ENCODE measurements around the gene FARSA. TPM values are rescaled to one million over a fixed set of nuclear protein-coding genes. Genes with fewer than 3 reads are reported as not detected.
"Not testable (repeated sequence)": the region's sequence is repeated elsewhere in the genome, so short reads cannot be mapped to it uniquely, and the experiment has no call there.

Gene FARSA
- total RNA-seq, 1 donor from 2014 or later = 76.7 TPM

DNA sequence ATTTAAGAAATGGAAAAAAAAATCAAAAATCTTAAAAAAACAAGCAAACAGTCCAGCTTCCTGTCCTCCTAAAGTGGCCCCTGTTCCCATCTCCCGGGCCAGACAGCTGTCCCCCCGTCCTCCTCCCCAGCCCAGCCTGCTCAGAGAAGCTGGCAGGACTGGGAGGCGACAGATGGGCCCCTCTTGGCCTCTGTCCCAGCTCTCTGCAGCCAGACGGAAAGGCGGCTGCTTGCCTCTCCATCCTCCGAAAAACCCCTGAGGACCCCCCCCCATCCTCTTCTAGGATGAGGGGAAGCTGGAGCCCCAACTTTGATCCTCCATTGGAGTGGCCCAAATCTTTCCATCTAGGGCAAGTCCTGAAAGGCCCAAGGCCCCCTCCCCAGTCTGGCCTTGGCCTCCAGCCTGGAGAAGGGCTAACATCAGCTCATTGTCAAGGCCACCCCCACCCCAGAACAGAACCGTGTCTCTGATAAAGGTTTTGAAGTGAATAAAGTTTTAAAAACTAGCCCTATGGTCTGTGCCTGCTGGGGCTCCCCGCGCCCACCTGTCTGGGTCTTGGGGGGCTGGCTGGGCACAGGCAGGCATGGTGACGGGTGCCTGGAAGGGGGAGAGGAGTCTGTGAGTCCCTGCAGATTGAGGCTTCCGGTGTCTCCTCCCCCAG, 19.8 kb upstream of the FARSA start:
- peak overlapping the region; percentile 95 for H3K27ac ChIP-seq (ENCODE audit: low read depth, low read length)
- peak overlapping the region; percentile 71 for H3K4me2 ChIP-seq (ENCODE audit: low read length)
- H3K4me1 Mint-ChIP-seq (ENCODE audit: low read depth, unreplicated experiment) = peaks cover 16% of the 10 kb centered on the region
- H3K36me3 Mint-ChIP-seq (ENCODE audit: low read depth, unreplicated experiment) = peaks cover 8% of the 10 kb centered on the region
- no peak for TF ChIP-seq EZH2 (IDR thresholded peaks at IDR 0.05; ENCODE audit: insufficient read depth, low read length)
- TF ChIP-seq, protein P1, sequence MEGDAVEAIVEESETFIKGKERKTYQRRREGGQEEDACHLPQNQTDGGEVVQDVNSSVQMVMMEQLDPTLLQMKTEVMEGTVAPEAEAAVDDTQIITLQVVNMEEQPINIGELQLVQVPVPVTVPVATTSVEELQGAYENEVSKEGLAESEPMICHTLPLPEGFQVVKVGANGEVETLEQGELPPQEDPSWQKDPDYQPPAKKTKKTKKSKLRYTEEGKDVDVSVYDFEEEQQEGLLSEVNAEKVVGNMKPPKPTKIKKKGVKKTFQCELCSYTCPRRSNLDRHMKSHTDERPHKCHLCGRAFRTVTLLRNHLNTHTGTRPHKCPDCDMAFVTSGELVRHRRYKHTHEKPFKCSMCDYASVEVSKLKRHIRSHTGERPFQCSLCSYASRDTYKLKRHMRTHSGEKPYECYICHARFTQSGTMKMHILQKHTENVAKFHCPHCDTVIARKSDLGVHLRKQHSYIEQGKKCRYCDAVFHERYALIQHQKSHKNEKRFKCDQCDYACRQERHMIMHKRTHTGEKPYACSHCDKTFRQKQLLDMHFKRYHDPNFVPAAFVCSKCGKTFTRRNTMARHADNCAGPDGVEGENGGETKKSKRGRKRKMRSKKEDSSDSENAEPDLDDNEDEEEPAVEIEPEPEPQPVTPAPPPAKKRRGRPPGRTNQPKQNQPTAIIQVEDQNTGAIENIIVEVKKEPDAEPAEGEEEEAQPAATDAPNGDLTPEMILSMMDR (IDR thresholded peaks at IDR 0.05; ENCODE audit: insufficient read depth, low read depth, low read length) = no peak
- H3K27me3 Mint-ChIP-seq (ENCODE audit: low read depth, unreplicated experiment) = no peaks in the 10 kb centered on the region
- no peaks in the 10 kb centered on the region for H3K9me3 ChIP-seq (ENCODE audit: insufficient read depth, low read depth, low read length)
- H3K9ac ChIP-seq (ENCODE audit: low read length) = peak overlapping the region; percentile 74
- H3K4me3 Mint-ChIP-seq (ENCODE audit: unreplicated experiment) = no peak overlapping the region
- peaks cover 20% of the 10 kb centered on the region for H4K20me1 ChIP-seq (ENCODE audit: insufficient read depth, low read length)
- no peaks in the 10 kb centered on the region for H3K9me3 Mint-ChIP-seq (ENCODE audit: unreplicated experiment)
- DNase-seq (ENCODE audit: low read depth) = no peak
- H3K27me3 ChIP-seq (ENCODE audit: insufficient read depth, low read length) = no peaks in the 10 kb centered on the region
- peaks cover 67% of the 10 kb centered on the region for H3K79me2 ChIP-seq (ENCODE audit: insufficient read depth, low read length)
- no peak overlapping the region for H3K4me3 ChIP-seq (ENCODE audit: insufficient read depth, low read depth, low read length)
- no peak for FAIRE-seq
- H2AFZ ChIP-seq (ENCODE audit: low read depth, low read length) = no peak overlapping the region
- H3K27ac Mint-ChIP-seq (ENCODE audit: unreplicated experiment) = peak overlapping the region; percentile 41
- H3K36me3 ChIP-seq (ENCODE audit: insufficient read depth, low read length) = peaks cover 25% of the 10 kb centered on the region
- peaks cover 29% of the 10 kb centered on the region for H3K4me1 ChIP-seq (ENCODE audit: insufficient read depth, low read length)

DNA sequence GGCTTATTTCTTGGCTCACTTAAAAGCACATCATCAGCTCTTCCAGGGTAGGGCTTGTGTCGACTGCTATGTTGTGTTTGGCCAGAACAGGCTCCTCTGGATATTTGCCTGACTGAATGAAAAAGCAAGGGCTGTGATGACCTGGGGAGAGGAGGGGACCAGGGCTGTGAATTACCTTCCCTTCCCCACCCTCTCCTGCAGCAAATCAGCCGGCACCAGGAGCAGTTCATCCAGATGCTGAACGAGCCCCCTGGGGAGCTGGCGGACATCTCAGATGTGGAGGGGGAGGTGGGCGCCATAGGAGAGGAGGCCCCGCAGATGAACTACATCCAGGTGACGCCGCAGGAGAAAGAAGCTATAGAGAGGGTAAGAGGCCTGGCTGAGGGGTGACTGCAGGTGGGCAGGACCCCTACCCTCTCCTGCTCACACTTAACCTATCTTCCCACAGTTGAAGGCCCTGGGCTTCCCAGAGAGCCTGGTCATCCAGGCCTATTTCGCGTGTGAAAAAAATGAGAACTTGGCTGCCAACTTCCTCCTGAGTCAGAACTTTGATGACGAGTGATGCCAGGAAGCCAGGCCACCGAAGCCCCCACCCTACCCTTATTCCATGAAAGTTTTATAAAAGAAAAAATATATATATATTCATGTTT, 19.1 kb upstream of the FARSA start:
- no peak overlapping the region for H3K4me3 Mint-ChIP-seq (ENCODE audit: unreplicated experiment)
- Histone ChIP-seq H3K36me3 (ENCODE audit: insufficient read depth, low read length) (peaks cover 26% of the 10 kb centered on the region), H3K79me2 (ENCODE audit: insufficient read depth, low read length) (peaks cover 69% of the 10 kb centered on the region), H3K4me1 (ENCODE audit: insufficient read depth, low read length) (peaks cover 32% of the 10 kb centered on the region), H2AFZ (ENCODE audit: low read depth, low read length) (no peak overlapping the region), H3K4me2 (ENCODE audit: low read length) (peak overlapping the region; percentile 62), H4K20me1 (ENCODE audit: insufficient read depth, low read length) (peaks cover 22% of the 10 kb centered on the region), H3K27me3 (ENCODE audit: insufficient read depth, low read length) (no peaks in the 10 kb centered on the region), H3K9ac (ENCODE audit: low read length) (peak overlapping the region; percentile 80), H3K4me3 (ENCODE audit: insufficient read depth, low read depth, low read length) (no peak overlapping the region), H3K9me3 (ENCODE audit: insufficient read depth, low read depth, low read length) (no peaks in the 10 kb centered on the region), H3K27ac (ENCODE audit: low read depth, low read length) (peak overlapping the region; percentile 95)
- DNase-seq (ENCODE audit: low read depth) (peak; percentile 80), FAIRE-seq (no peak)
- H3K27me3 Mint-ChIP-seq (ENCODE audit: low read depth, unreplicated experiment) = no peaks in the 10 kb centered on the region
- no peaks in the 10 kb centered on the region for H3K9me3 Mint-ChIP-seq (ENCODE audit: unreplicated experiment)
- peaks cover 16% of the 10 kb centered on the region for H3K4me1 Mint-ChIP-seq (ENCODE audit: low read depth, unreplicated experiment)
- H3K27ac Mint-ChIP-seq (ENCODE audit: unreplicated experiment) = no peak overlapping the region
- TF ChIP-seq EZH2 (IDR thresholded peaks at IDR 0.05; ENCODE audit: insufficient read depth, low read length) = no peak
- TF ChIP-seq, protein P1 (IDR thresholded peaks at IDR 0.05; ENCODE audit: insufficient read depth, low read depth, low read length) = no peak
- peaks cover 8% of the 10 kb centered on the region for H3K36me3 Mint-ChIP-seq (ENCODE audit: low read depth, unreplicated experiment)

DNA sequence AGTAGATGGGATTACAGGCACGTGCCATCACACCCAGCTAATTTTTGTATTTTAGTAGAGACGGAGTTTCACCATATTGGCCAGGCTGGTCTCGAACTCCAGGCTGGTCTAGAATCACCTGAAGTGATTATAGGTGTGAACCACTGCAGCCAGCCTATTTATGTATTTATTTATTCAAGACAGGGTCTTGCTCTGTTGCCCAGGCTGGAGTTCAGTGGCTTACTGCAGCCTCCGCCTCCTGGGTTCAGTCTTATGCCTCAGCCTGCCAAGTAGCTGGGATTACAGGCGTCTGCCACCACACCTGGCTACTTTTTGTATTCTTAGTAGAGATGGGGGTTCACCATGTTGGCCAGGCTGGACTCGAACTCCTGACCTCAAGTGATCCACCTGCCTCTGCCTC, 18.5 kb upstream of the FARSA start:
- H3K9me3 Mint-ChIP-seq (ENCODE audit: unreplicated experiment); H3K4me3 ChIP-seq (ENCODE audit: insufficient read depth, low read depth, low read length); H3K36me3 Mint-ChIP-seq (ENCODE audit: low read depth, unreplicated experiment); H3K4me3 Mint-ChIP-seq (ENCODE audit: unreplicated experiment); H2AFZ ChIP-seq (ENCODE audit: low read depth, low read length); H3K27me3 ChIP-seq (ENCODE audit: insufficient read depth, low read length); H3K27ac Mint-ChIP-seq (ENCODE audit: unreplicated experiment); DNase-seq (ENCODE audit: low read depth); H3K27me3 Mint-ChIP-seq (ENCODE audit: low read depth, unreplicated experiment); FAIRE-seq; H3K9me3 ChIP-seq (ENCODE audit: insufficient read depth, low read depth, low read length): not testable (repeated sequence)
- Histone ChIP-seq H3K9ac (ENCODE audit: low read length) (peak overlapping the region; percentile 80), H3K4me2 (ENCODE audit: low read length) (peak overlapping the region; percentile 62), H3K27ac (ENCODE audit: low read depth, low read length) (peak overlapping the region; percentile 95), H3K36me3 (ENCODE audit: insufficient read depth, low read length) (peaks cover 26% of the 10 kb centered on the region), H4K20me1 (ENCODE audit: insufficient read depth, low read length) (peaks cover 25% of the 10 kb centered on the region), H3K4me1 (ENCODE audit: insufficient read depth, low read length) (peaks cover 36% of the 10 kb centered on the region), H3K79me2 (ENCODE audit: insufficient read depth, low read length) (peaks cover 69% of the 10 kb centered on the region)
- peaks cover 16% of the 10 kb centered on the region for H3K4me1 Mint-ChIP-seq (ENCODE audit: low read depth, unreplicated experiment)

Data from astrocyte (in vitro differentiated cells and primary cell).